Neural cell (in vitro differentiated cells): ENCODE data around the gene UBE2O.

Source experiments
- EZH2 ChIP-seq: fragments of 200-600, 300-800 bp; shearing (Covaris generic), sonication (generic); IDR thresholded peaks from 2 replicates; pipeline ENCODE4 v1.6.1; 2014; ENCODE audit warnings: antibody characterized with exemption, low read length, borderline replicate concordance, mild to moderate bottlenecking; ENCODE audit not compliant: insufficient read depth, poor library complexity, severe bottlenecking
- POLR2AphosphoS5 ChIP-seq: IDR thresholded peaks from 2 replicates; pipeline ENCODE4 v1.6.1; 2012
- TAF1 ChIP-seq: IDR thresholded peaks from 2 replicates; pipeline ENCODE4 v1.6.1; 2012; ENCODE audit warnings: low read depth
- TF ChIP-seq, protein P1 (sequence below): fragments of 450-650 bp; IDR thresholded peaks from 2 replicates; pipeline ENCODE4 v1.5.1; 2014; ENCODE audit warnings: antibody characterized with exemption, mild to moderate bottlenecking, moderate library complexity; ENCODE audit not compliant: poor library complexity, severe bottlenecking
- TF ChIP-seq, protein P2 (sequence below): IDR thresholded peaks from 2 replicates; pipeline ENCODE4 v1.6.1; 2012; ENCODE audit warnings: borderline replicate concordance

DNA sequence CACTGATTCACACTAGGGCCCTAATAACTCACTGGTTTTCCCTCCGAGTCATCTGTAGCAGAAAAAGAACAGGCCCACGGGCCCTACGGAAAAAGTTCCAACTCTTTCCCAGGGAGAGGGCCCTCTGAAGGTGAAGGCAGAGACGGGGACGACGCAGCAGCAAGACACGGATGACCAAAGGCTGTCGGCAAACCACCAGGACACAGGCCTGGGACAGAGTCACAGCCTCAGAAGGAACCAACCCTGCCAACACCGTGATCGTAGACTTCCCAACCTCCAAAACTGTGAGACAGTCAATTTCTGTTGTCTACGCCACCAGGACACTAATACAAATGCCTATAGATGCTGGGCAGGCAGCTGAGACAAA is 73.7 kb downstream of the UBE2O start:
- TF ChIP-seq, protein P1, sequence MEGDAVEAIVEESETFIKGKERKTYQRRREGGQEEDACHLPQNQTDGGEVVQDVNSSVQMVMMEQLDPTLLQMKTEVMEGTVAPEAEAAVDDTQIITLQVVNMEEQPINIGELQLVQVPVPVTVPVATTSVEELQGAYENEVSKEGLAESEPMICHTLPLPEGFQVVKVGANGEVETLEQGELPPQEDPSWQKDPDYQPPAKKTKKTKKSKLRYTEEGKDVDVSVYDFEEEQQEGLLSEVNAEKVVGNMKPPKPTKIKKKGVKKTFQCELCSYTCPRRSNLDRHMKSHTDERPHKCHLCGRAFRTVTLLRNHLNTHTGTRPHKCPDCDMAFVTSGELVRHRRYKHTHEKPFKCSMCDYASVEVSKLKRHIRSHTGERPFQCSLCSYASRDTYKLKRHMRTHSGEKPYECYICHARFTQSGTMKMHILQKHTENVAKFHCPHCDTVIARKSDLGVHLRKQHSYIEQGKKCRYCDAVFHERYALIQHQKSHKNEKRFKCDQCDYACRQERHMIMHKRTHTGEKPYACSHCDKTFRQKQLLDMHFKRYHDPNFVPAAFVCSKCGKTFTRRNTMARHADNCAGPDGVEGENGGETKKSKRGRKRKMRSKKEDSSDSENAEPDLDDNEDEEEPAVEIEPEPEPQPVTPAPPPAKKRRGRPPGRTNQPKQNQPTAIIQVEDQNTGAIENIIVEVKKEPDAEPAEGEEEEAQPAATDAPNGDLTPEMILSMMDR, result no peak
- TF ChIP-seq EZH2 (no peak), POLR2AphosphoS5 (no peak), TAF1 (no peak)
- TF ChIP-seq, protein P2, sequence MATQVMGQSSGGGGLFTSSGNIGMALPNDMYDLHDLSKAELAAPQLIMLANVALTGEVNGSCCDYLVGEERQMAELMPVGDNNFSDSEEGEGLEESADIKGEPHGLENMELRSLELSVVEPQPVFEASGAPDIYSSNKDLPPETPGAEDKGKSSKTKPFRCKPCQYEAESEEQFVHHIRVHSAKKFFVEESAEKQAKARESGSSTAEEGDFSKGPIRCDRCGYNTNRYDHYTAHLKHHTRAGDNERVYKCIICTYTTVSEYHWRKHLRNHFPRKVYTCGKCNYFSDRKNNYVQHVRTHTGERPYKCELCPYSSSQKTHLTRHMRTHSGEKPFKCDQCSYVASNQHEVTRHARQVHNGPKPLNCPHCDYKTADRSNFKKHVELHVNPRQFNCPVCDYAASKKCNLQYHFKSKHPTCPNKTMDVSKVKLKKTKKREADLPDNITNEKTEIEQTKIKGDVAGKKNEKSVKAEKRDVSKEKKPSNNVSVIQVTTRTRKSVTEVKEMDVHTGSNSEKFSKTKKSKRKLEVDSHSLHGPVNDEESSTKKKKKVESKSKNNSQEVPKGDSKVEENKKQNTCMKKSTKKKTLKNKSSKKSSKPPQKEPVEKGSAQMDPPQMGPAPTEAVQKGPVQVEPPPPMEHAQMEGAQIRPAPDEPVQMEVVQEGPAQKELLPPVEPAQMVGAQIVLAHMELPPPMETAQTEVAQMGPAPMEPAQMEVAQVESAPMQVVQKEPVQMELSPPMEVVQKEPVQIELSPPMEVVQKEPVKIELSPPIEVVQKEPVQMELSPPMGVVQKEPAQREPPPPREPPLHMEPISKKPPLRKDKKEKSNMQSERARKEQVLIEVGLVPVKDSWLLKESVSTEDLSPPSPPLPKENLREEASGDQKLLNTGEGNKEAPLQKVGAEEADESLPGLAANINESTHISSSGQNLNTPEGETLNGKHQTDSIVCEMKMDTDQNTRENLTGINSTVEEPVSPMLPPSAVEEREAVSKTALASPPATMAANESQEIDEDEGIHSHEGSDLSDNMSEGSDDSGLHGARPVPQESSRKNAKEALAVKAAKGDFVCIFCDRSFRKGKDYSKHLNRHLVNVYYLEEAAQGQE, result no peak
